ENCODE measurements around the gene AK2. TPM values are rescaled to one million over a fixed set of nuclear protein-coding genes. Genes with fewer than 3 reads are reported as not detected.
"Not testable (repeated sequence)": the region's sequence is repeated elsewhere in the genome, so short reads cannot be mapped to it uniquely, and the experiment has no call there.

The AK2 gene
- polyA plus RNA-seq, 3 donors = 68.8 to 180 (median 162) TPM

DNA sequence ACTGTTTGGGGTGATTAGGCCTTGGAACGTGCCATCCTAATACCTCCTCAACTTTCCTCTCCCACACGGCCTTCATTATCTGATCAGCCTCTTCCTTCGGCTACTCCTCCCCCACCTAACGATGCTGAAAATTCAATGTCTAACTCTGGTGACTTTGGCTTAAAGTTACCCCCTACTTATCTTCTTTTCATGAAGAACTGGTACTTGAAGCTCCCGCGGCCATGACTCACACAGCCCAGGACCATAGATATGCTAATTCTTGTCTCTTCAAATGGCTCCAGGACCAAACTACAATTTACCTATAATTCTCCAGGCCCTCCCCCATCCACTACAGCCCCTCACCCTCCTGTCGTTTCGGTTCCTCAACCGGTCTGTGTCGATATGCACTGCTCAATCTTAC, 28.6 kb upstream of the AK2 start:
- no peaks in the 10 kb centered on the region for H3K79me2 ChIP-seq (ENCODE audit: insufficient read depth, low read length)
- Mint-ChIP-seq H3K27ac (no peak overlapping the region), H3K4me1 (peaks cover 5% of the 10 kb centered on the region), H3K9me3 (peaks cover 32 to 58% (median 49%) of the 10 kb centered on the region in 7 donors), H3K27me3 (ENCODE audit: low read depth in 3 of 3) (peaks cover 5 to 12% (median 7%) of the 10 kb centered on the region in 3 donors), H3K4me3 (no peak overlapping the region), H3K36me3 (peaks cover 0 to 8% of the 10 kb centered on the region in 2 donors)
- H3K27ac ChIP-seq (ENCODE audit: low read depth in 1 of 2, low read length in 2 of 2) = no peak overlapping the region
- H2AFZ ChIP-seq (ENCODE audit: insufficient read depth, low read depth, low read length, poor library complexity, severe bottlenecking) = no peak overlapping the region
- H3K27me3 ChIP-seq (ENCODE audit: control insufficient read depth in 2 of 2, insufficient read depth in 2 of 2, low read length in 2 of 2) = no peaks in the 10 kb centered on the region
- DNase-seq = no peak
- 97% methylated on average over 7 of the region's 10 CpGs for WGBS (ENCODE audit: insufficient coverage)
- intact Hi-C loops (cut with micrococcal nuclease) = no loop called here
- no peak overlapping the region for H3K4me3 ChIP-seq (replicated peaks in 1 of 3; ENCODE audit: low read depth in 2 of 3, low read length in 3 of 3)
- H3K4me1 ChIP-seq (ENCODE audit: control insufficient read depth in 1 of 2, insufficient read depth in 2 of 2, low read length in 2 of 2) = no peaks in the 10 kb centered on the region
- H4K20me1 ChIP-seq (ENCODE audit: insufficient read depth, low read length) = no peaks in the 10 kb centered on the region
- peaks cover 43 to 48% of the 10 kb centered on the region in 2 donors for H3K9me3 ChIP-seq (replicated peaks in 1 of 2; ENCODE audit: control insufficient read depth in 1 of 2, insufficient read depth in 1 of 2, low read length in 2 of 2)
- no peak overlapping the region for H3K4me2 ChIP-seq (replicated peaks; ENCODE audit: extremely low read depth, low read length, poor library complexity, severe bottlenecking)
- no peaks in the 10 kb centered on the region for H3K36me3 ChIP-seq (replicated peaks in 1 of 2; ENCODE audit: control insufficient read depth in 1 of 2, insufficient read depth in 2 of 2, low read length in 2 of 2)
- H3K9ac ChIP-seq (ENCODE audit: insufficient read depth, low read length, poor library complexity, severe bottlenecking) = no peak overlapping the region
- TF ChIP-seq CTCF (IDR thresholded peaks at IDR 0.05) = no peak

DNA sequence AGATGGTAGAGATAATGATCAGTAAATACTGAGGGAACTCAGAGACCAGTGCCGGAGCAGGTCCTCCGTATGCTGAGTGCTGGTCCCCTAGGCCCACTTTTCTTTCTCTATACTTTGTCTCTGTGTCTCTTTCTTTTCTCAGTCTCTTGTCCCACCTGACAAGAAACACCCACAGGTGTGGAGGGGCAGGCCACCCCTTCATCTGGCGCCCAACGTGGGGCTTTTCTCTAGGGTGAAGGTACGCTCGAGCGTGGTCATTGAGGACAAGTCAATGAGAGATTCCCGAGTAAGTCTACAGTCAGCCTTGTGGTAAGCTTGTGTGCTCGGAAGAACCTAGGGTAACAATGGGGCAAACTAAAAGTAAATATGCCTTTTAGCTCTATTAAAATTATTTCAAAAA, 27.6 kb upstream of the AK2 start:
- H4K20me1 ChIP-seq (ENCODE audit: insufficient read depth, low read length); H3K36me3 ChIP-seq (replicated peaks in 1 of 2; ENCODE audit: control insufficient read depth in 1 of 2, insufficient read depth in 2 of 2, low read length in 2 of 2); H3K27me3 ChIP-seq (ENCODE audit: control insufficient read depth in 2 of 2, insufficient read depth in 2 of 2, low read length in 2 of 2); H3K27ac ChIP-seq (ENCODE audit: low read depth in 1 of 2, low read length in 2 of 2); H3K27me3 Mint-ChIP-seq (ENCODE audit: low read depth in 3 of 3); H3K27ac Mint-ChIP-seq; H3K79me2 ChIP-seq (ENCODE audit: insufficient read depth, low read length); DNase-seq; H3K36me3 Mint-ChIP-seq; H3K4me2 ChIP-seq (replicated peaks; ENCODE audit: extremely low read depth, low read length, poor library complexity, severe bottlenecking); H3K4me1 ChIP-seq (ENCODE audit: control insufficient read depth in 1 of 2, insufficient read depth in 2 of 2, low read length in 2 of 2); H2AFZ ChIP-seq (ENCODE audit: insufficient read depth, low read depth, low read length, poor library complexity, severe bottlenecking); H3K4me3 Mint-ChIP-seq; H3K9ac ChIP-seq (ENCODE audit: insufficient read depth, low read length, poor library complexity, severe bottlenecking); H3K4me3 ChIP-seq (replicated peaks in 1 of 3; ENCODE audit: low read depth in 2 of 3, low read length in 3 of 3); H3K4me1 Mint-ChIP-seq; intact Hi-C loops (cut with micrococcal nuclease): not testable (repeated sequence)
- peaks cover 43 to 48% of the 10 kb centered on the region in 2 donors for H3K9me3 ChIP-seq (replicated peaks in 1 of 2; ENCODE audit: control insufficient read depth in 1 of 2, insufficient read depth in 1 of 2, low read length in 2 of 2)
- 93% methylated on average over 3 of the region's 9 CpGs for WGBS (ENCODE audit: insufficient coverage)
- peaks cover 32 to 54% (median 48%) of the 10 kb centered on the region in 7 donors for H3K9me3 Mint-ChIP-seq

Measured in CD14-positive monocyte (primary cell).